Karpas-422 (cell line): ENCODE results near the gene TMEM164. TPM values are rescaled to one million over a fixed set of nuclear protein-coding genes. Genes with fewer than 3 reads are reported as not detected.

ENCODE experiments used
- DNase-seq: peaks from one replicate; pipeline ENCODE4 v3.0.0-alpha.2; 2015
- H2AFZ ChIP-seq: fragments of 200-600 bp; sonication (generic); 2 replicates; pipeline ENCODE4 v1.6.1; 2014; ENCODE audit warnings: antibody characterized with exemption, low read length, mixed read lengths
- H3K27ac ChIP-seq: fragments of 200-600 bp; sonication (generic); 2 replicates; pipeline ENCODE4 v1.5.1; 2014; ENCODE audit warnings: mild to moderate bottlenecking, low read length, moderate library complexity
- H3K27me3 ChIP-seq: fragments of 200-600 bp; sonication (generic); 2 replicates; pipeline ENCODE4 v1.6.1; 2014; ENCODE audit warnings: low read length, mixed read lengths
- H3K36me3 ChIP-seq: fragments of 200-600 bp; sonication (generic); 2 replicates; pipeline ENCODE4 v1.6.1; 2014; ENCODE audit warnings: low read length, mixed read lengths; ENCODE audit not compliant: insufficient read depth
- H3K4me1 ChIP-seq: fragments of 200-600 bp; sonication (generic); 2 replicates; pipeline ENCODE4 v1.6.1; 2014; ENCODE audit warnings: mild to moderate bottlenecking, low read length, mixed read lengths
- H3K4me2 ChIP-seq: fragments of 200-600 bp; sonication (generic); 2 replicates; pipeline ENCODE4 v1.6.1; 2014; ENCODE audit warnings: low read length, low read depth, mild to moderate bottlenecking; ENCODE audit not compliant: poor library complexity, severe bottlenecking
- H3K4me3 ChIP-seq: fragments of 200-600 bp; sonication (generic); 2 replicates; pipeline ENCODE4 v1.5.1; 2014; ENCODE audit warnings: mild to moderate bottlenecking, antibody characterized with exemption, low read length, mixed read lengths
- H3K79me2 ChIP-seq: fragments of 200-600 bp; sonication (generic); 2 replicates; pipeline ENCODE4 v1.6.1; 2014; ENCODE audit warnings: mild to moderate bottlenecking, low read length, mixed read lengths
- H3K9ac ChIP-seq: fragments of 200-600 bp; sonication (generic); 2 replicates; pipeline ENCODE4 v1.6.0; 2014; ENCODE audit warnings: low read length
- H3K9me2 ChIP-seq: fragments of 200-600 bp; sonication (generic), shearing (Covaris generic); replicated peaks from 2 replicates; pipeline ENCODE4 v1.6.0; 2014; ENCODE audit warnings: mild to moderate bottlenecking, low read length, moderate library complexity; ENCODE audit not compliant: insufficient read depth
- H3K9me3 ChIP-seq: fragments of 300-700, 200-600 bp; sonication (generic); 2 replicates; pipeline ENCODE4 v1.6.1; 2014; ENCODE audit warnings: low read length, mixed read lengths
- H4K20me1 ChIP-seq: fragments of 200-600 bp; sonication (generic); 2 replicates; pipeline ENCODE4 v1.6.1; 2014; ENCODE audit warnings: mild to moderate bottlenecking, antibody characterized with exemption, low read length, low read depth; ENCODE audit not compliant: insufficient read depth
- total RNA-seq: library from RNA; depleted of rRNA; stranded (reverse); fragments of >200 nt; shearing (Covaris generic); gene quantifications from 2 replicates; pipeline ENCODE4 v1.2.3, GENCODE V29; 2014; ENCODE audit warnings: low replicate concordance

Gene TMEM164
- total RNA-seq, 1 experiment from 2014 or later = 14.1 TPM

GRCh38 chrX:110022599-110023448 lies 19.9 kb downstream of the TMEM164 start:
- Histone ChIP-seq H3K4me2 (no peak overlapping the region), H3K9me2 (no peaks in the 10 kb centered on the region), H2AFZ (no peak overlapping the region), H3K4me1 (peaks cover 7% of the 10 kb centered on the region; the same call in 1 of the 2 replicates), H3K36me3 (0 out of 2 replicates have a peak, but pooled peaks cover 5% of the 10 kb centered on the region), H3K27ac (no peak overlapping the region), H3K4me3 (no peak overlapping the region), H3K79me2 (peaks cover 24% of the 10 kb centered on the region), H4K20me1 (no peaks in the 10 kb centered on the region), H3K27me3 (no peaks in the 10 kb centered on the region), H3K9ac (no peak overlapping the region), H3K9me3 (no peaks in the 10 kb centered on the region)
- no peak for DNase-seq

GRCh38 chrX:110025395-110025794 lies 22.5 kb downstream of the TMEM164 start:
- DNase-seq = no peak

GRCh38 chrX:110026099-110026844 lies 23.4 kb downstream of the TMEM164 start:
- Histone ChIP-seq H3K36me3 (0 out of 2 replicates have a peak, but pooled peaks cover 5% of the 10 kb centered on the region), H3K4me1 (peaks cover 10% of the 10 kb centered on the region; the same call in 1 of the 2 replicates), H3K4me2 (no peak overlapping the region), H3K79me2 (peaks cover 31% of the 10 kb centered on the region), H3K9me2 (no peaks in the 10 kb centered on the region), H4K20me1 (no peaks in the 10 kb centered on the region), H3K9me3 (no peaks in the 10 kb centered on the region), H3K27ac (no peak overlapping the region), H3K4me3 (no peak overlapping the region), H3K27me3 (no peaks in the 10 kb centered on the region), H2AFZ (no peak overlapping the region), H3K9ac (no peak overlapping the region)
- DNase-seq = no peak

More at GRCh38 chrX:110025395-110025794, 22.5 kb downstream of the TMEM164 start:
- no peak overlapping the region for H3K4me3 ChIP-seq
- H3K27me3 ChIP-seq = no peaks in the 10 kb centered on the region
- peaks cover 10% of the 10 kb centered on the region; the same call in 1 of the 2 replicates for H3K4me1 ChIP-seq
- no peaks in the 10 kb centered on the region for H4K20me1 ChIP-seq
- no peak overlapping the region for H2AFZ ChIP-seq
- H3K9me3 ChIP-seq = no peaks in the 10 kb centered on the region
- H3K27ac ChIP-seq = no peak overlapping the region
- no peaks in the 10 kb centered on the region for H3K9me2 ChIP-seq
- peaks cover 28% of the 10 kb centered on the region for H3K79me2 ChIP-seq
- no peak overlapping the region for H3K9ac ChIP-seq
- no peak overlapping the region for H3K4me2 ChIP-seq
- 0 out of 2 replicates have a peak, but pooled peaks cover 5% of the 10 kb centered on the region for H3K36me3 ChIP-seq

DNA sequence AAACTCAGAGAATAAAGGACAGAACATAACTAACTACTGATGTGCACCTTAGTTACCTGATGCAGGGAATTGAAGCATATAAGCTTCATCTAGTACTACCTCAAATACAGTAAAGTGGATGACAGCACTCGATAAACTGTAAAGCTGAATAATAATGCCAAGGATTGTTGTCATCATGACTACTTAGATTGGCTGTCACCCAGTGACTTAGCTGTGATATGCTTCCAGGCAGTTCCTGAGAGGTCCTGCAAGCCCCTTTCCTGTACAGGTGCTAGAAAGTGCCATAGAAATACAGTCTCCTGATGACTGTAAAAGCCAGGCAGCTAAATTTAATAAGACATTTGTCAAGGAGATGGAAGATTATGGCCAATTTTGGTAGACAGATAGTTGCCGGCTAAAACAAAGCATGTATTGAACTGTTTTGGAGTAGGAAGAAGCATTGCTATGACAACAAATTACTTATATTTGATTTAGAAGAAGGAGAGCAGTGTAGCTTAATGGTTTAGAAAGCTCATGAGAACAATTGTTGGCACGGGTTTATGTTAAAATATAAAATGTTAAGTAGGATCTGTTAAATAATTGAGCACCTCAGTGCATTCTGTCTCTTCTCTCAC lies 29.7 kb downstream of the TMEM164 start:
- no peak for DNase-seq

DNA sequence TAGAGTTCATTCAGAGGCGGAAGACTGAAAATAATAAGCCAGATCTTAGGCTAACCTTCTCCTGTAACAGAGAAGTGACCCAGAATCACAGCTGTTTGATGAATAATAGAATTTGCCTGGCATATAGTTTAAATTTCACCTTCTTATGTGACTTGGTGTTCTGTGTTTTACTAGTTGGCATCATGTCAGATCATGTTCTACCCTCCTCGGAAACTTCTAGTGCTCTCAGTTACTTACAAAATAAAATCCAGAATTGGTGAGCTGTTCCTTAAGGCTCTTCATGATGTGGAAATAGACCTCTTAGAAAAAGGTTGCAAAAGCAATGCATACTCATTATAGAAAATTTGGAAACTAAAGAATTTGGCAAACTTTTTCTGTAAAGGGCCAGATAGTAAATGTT lies 31.1 kb downstream of the TMEM164 start:
- Histone ChIP-seq H3K9me3 (no peaks in the 10 kb centered on the region), H3K36me3 (no peaks in the 10 kb centered on the region), H3K9ac (no peak overlapping the region), H3K79me2 (peaks cover 32% of the 10 kb centered on the region), H2AFZ (no peak overlapping the region), H3K4me2 (no peak overlapping the region), H4K20me1 (no peaks in the 10 kb centered on the region), H3K9me2 (no peaks in the 10 kb centered on the region), H3K4me1 (peaks cover 21% of the 10 kb centered on the region), H3K4me3 (no peak overlapping the region), H3K27me3 (no peaks in the 10 kb centered on the region), H3K27ac (no peak overlapping the region)
- no peak for DNase-seq

More for the DNA sequence above, 29.7 kb downstream of the TMEM164 start:
- no peaks in the 10 kb centered on the region for H3K9me3 ChIP-seq
- H3K9ac ChIP-seq = no peak overlapping the region
- H3K4me1 ChIP-seq = peaks cover 21% of the 10 kb centered on the region
- no peak overlapping the region for H3K4me3 ChIP-seq
- H4K20me1 ChIP-seq = no peaks in the 10 kb centered on the region
- no peak overlapping the region for H3K4me2 ChIP-seq
- H3K79me2 ChIP-seq = peaks cover 30% of the 10 kb centered on the region
- no peak overlapping the region for H2AFZ ChIP-seq
- no peaks in the 10 kb centered on the region for H3K36me3 ChIP-seq
- H3K27ac ChIP-seq = no peak overlapping the region
- no peaks in the 10 kb centered on the region for H3K27me3 ChIP-seq
- no peaks in the 10 kb centered on the region for H3K9me2 ChIP-seq

GRCh38 chrX:110036162-110037033 lies 33.5 kb downstream of the TMEM164 start:
- no peaks in the 10 kb centered on the region for H3K9me2 ChIP-seq
- H3K9ac ChIP-seq = no peak overlapping the region
- peak overlapping the region; percentile 14 for H3K4me2 ChIP-seq
- peaks cover 30% of the 10 kb centered on the region for H3K79me2 ChIP-seq
- no peak overlapping the region for H2AFZ ChIP-seq
- no peaks in the 10 kb centered on the region for H3K9me3 ChIP-seq
- H4K20me1 ChIP-seq = no peaks in the 10 kb centered on the region
- H3K27me3 ChIP-seq = no peaks in the 10 kb centered on the region
- no peak overlapping the region for H3K4me3 ChIP-seq
- H3K4me1 ChIP-seq = peaks cover 18% of the 10 kb centered on the region
- peak; percentile 63 for DNase-seq
- H3K36me3 ChIP-seq = no peaks in the 10 kb centered on the region
- H3K27ac ChIP-seq = peak overlapping the region; percentile 29; the same call in 1 of the 2 replicates

GRCh38 chrX:110037178-110037577 lies 34.3 kb downstream of the TMEM164 start:
- Histone ChIP-seq H3K4me2 (peak overlapping the region; percentile 14), H3K27ac (peak overlapping the region; percentile 29; the same call in 1 of the 2 replicates), H3K27me3 (no peaks in the 10 kb centered on the region), H2AFZ (no peak overlapping the region), H3K4me3 (no peak overlapping the region), H3K9ac (no peak overlapping the region), H3K4me1 (peaks cover 20% of the 10 kb centered on the region), H3K79me2 (peaks cover 36% of the 10 kb centered on the region), H3K9me3 (no peaks in the 10 kb centered on the region), H4K20me1 (no peaks in the 10 kb centered on the region), H3K36me3 (no peaks in the 10 kb centered on the region), H3K9me2 (no peaks in the 10 kb centered on the region)
- DNase-seq = no peak
